Mesendoderm (in vitro differentiated cells): Measurements from ENCODE around the gene KCNK3. TPM values are rescaled to one million over a fixed set of nuclear protein-coding genes. Genes with fewer than 3 reads are reported as not detected.

Experiments used
- DNase-seq: peaks from one replicate; pipeline ENCODE4 v3.0.0; 2013
- H2AK5ac ChIP-seq: 2 replicates; pipeline ENCODE4 v1.6.1; 2013; ENCODE audit warnings: low read length, inconsistent platforms
- H2BK120ac ChIP-seq: 2 replicates; pipeline ENCODE4 v1.6.1; 2013; ENCODE audit warnings: low read depth, mild to moderate bottlenecking, low read length, moderate library complexity, mixed read lengths
- H2BK15ac ChIP-seq: replicated peaks from 2 replicates; pipeline ENCODE4 v1.6.1; 2013; ENCODE audit warnings: low read depth, mild to moderate bottlenecking, moderate library complexity
- H2BK5ac ChIP-seq: 2 replicates; pipeline ENCODE4 v1.6.1; 2013; ENCODE audit warnings: low read length, inconsistent platforms
- H3K18ac ChIP-seq: 2 replicates; pipeline ENCODE4 v1.6.1; 2013; ENCODE audit warnings: mild to moderate bottlenecking, low read length, mixed read lengths
- H3K23ac ChIP-seq: one replicate; pipeline ENCODE4 v1.6.1; 2013; ENCODE audit warnings: low read length
- H3K27ac ChIP-seq: 2 replicates; pipeline ENCODE4 v1.5.1; 2013; ENCODE audit warnings: low read depth, mild to moderate bottlenecking, inconsistent platforms, low read length, moderate library complexity
- H3K27me3 ChIP-seq: 2 replicates; pipeline ENCODE4 v1.6.1; 2013; ENCODE audit warnings: low read length, control low read depth, mild to moderate bottlenecking, inconsistent platforms; ENCODE audit not compliant: insufficient read depth, poor library complexity
- H3K36me3 ChIP-seq: 2 replicates; pipeline ENCODE4 v1.6.1; 2013; ENCODE audit warnings: low read length, inconsistent platforms; ENCODE audit not compliant: control insufficient read depth, insufficient read depth
- H3K4ac ChIP-seq: one replicate; pipeline ENCODE4 v1.6.1; 2013; ENCODE audit warnings: low read depth, mild to moderate bottlenecking, low read length, moderate library complexity
- H3K4me1 ChIP-seq: 2 replicates; pipeline ENCODE4 v1.6.1; 2013; ENCODE audit warnings: low read depth, low read length, inconsistent platforms; ENCODE audit not compliant: control insufficient read depth
- H3K4me2 ChIP-seq: 2 replicates; pipeline ENCODE4 v1.6.1; 2013; ENCODE audit warnings: low read length
- H3K4me3 ChIP-seq: 2 replicates; pipeline ENCODE4 v1.5.1; 2013; ENCODE audit warnings: mild to moderate bottlenecking, low read length
- H3K56ac ChIP-seq: one replicate; pipeline ENCODE4 v1.6.1; 2013; ENCODE audit warnings: low read length
- H3K79me1 ChIP-seq: 2 replicates; pipeline ENCODE4 v1.6.1; 2013; ENCODE audit warnings: low read length, inconsistent platforms
- H3K79me2 ChIP-seq: 2 replicates; pipeline ENCODE4 v1.6.1; 2013; ENCODE audit warnings: mild to moderate bottlenecking, low read length; ENCODE audit not compliant: control insufficient read depth, insufficient read depth
- H3K9ac ChIP-seq: 2 replicates; pipeline ENCODE4 v1.6.1; 2013; ENCODE audit warnings: low read length, inconsistent platforms
- H4K5ac ChIP-seq: one replicate; pipeline ENCODE4 v1.6.1; 2013; ENCODE audit warnings: low read length
- H4K8ac ChIP-seq: one replicate; pipeline ENCODE4 v1.6.1; 2013; ENCODE audit warnings: low read depth, mild to moderate bottlenecking, control low read depth, low read length, moderate library complexity
- WGBS: extraction: QIAGEN DNeasy Blood & Tissue Kit; methylation state at CpG from one replicate; pipeline ENCODE4 v1.1.7; 2013; ENCODE audit warnings: low lambda C conversion rate, missing lambda C conversion rate; ENCODE audit not compliant: insufficient coverage; ENCODE audit errors: extremely low coverage; 5-methylcytosine and 5-hydroxymethylcytosine counted together
- small RNA-seq: library from polyadenylated mRNA; stranded (forward); fragments of <200 nt; extraction: miRNeasy Mini kit (QIAGEN cat#:217004); gene quantifications from one replicate; pipeline ENCODE3, GENCODE V24; 2013; ENCODE audit not compliant: insufficient read depth

The KCNK3 gene

GRCh38 chr2:26778507-26778906, 86.0 kb downstream of the KCNK3 start:
- H3K4ac ChIP-seq = no peak overlapping the region
- H4K8ac ChIP-seq = no peak overlapping the region
- no peak overlapping the region for H2AK5ac ChIP-seq
- H4K5ac ChIP-seq = no peak overlapping the region
- H2BK15ac ChIP-seq = no peak overlapping the region
- no peaks in the 10 kb centered on the region for H3K79me1 ChIP-seq
- H3K23ac ChIP-seq = no peak overlapping the region
- no peak overlapping the region for H3K27ac ChIP-seq
- peaks cover 13% of the 10 kb centered on the region for H3K36me3 ChIP-seq
- no peak overlapping the region for H2BK5ac ChIP-seq
- no peak overlapping the region for H3K56ac ChIP-seq
- no peak overlapping the region for H3K9ac ChIP-seq
- H3K4me2 ChIP-seq = no peak overlapping the region
- no peaks in the 10 kb centered on the region for H3K79me2 ChIP-seq
- no peaks in the 10 kb centered on the region for H3K4me1 ChIP-seq
- no CpG with 5 or more reads among the region's 3 CpGs for WGBS
- DNase-seq = no peak
- H2BK120ac ChIP-seq = no peak overlapping the region
- no peak overlapping the region for H3K18ac ChIP-seq
- no peak overlapping the region for H3K4me3 ChIP-seq
- no peaks in the 10 kb centered on the region for H3K27me3 ChIP-seq

GRCh38 chr2:26780203-26780760, 87.8 kb downstream of the KCNK3 start:
- H3K79me1 ChIP-seq = no peaks in the 10 kb centered on the region
- H3K79me2 ChIP-seq = no peaks in the 10 kb centered on the region
- H3K18ac ChIP-seq = no peak overlapping the region
- H4K5ac ChIP-seq = no peak overlapping the region
- no peaks in the 10 kb centered on the region for H3K27me3 ChIP-seq
- no peak overlapping the region for H3K4me3 ChIP-seq
- no peak overlapping the region for H4K8ac ChIP-seq
- no peak overlapping the region for H3K4ac ChIP-seq
- no peak overlapping the region for H3K4me2 ChIP-seq
- no peak overlapping the region for H2BK5ac ChIP-seq
- no peak overlapping the region for H3K27ac ChIP-seq
- no peak overlapping the region for H3K23ac ChIP-seq
- H3K4me1 ChIP-seq = no peaks in the 10 kb centered on the region
- WGBS = no CpG with 5 or more reads among the region's 4 CpGs
- H2BK15ac ChIP-seq = no peak overlapping the region
- no peak overlapping the region for H3K9ac ChIP-seq
- peaks cover 13% of the 10 kb centered on the region for H3K36me3 ChIP-seq
- no peak overlapping the region for H3K56ac ChIP-seq
- H2BK120ac ChIP-seq = no peak overlapping the region
- no peak overlapping the region for H2AK5ac ChIP-seq
- DNase-seq = no peak

Small RNA genes within 50 kb of the gene (small RNA-seq; reads per million reads assigned to genes)
- not detected for gene AC015977.1
